Ishikawa (cell line): Measurements from ENCODE around the gene ZMAT1.

Experiments used
- RAD21 ChIP-seq: IDR thresholded peaks from 2 replicates; pipeline ENCODE4 v1.6.1; 2012; ENCODE audit warnings: low read depth
- REST ChIP-seq: IDR thresholded peaks from 2 replicates; pipeline ENCODE4 v1.6.1; 2012; ENCODE audit warnings: low read depth, mild to moderate bottlenecking
- TAF1 ChIP-seq: IDR thresholded peaks from 2 replicates; pipeline ENCODE4 v1.6.1; 2012; ENCODE audit warnings: low read depth, mild to moderate bottlenecking
- YY1 ChIP-seq: IDR thresholded peaks from 2 replicates; pipeline ENCODE4 v1.6.1; 2012; ENCODE audit warnings: low read depth
- ZBTB7A ChIP-seq: IDR thresholded peaks from 2 replicates; pipeline ENCODE4 v1.6.1; 2012; ENCODE audit warnings: low read depth

DNA sequence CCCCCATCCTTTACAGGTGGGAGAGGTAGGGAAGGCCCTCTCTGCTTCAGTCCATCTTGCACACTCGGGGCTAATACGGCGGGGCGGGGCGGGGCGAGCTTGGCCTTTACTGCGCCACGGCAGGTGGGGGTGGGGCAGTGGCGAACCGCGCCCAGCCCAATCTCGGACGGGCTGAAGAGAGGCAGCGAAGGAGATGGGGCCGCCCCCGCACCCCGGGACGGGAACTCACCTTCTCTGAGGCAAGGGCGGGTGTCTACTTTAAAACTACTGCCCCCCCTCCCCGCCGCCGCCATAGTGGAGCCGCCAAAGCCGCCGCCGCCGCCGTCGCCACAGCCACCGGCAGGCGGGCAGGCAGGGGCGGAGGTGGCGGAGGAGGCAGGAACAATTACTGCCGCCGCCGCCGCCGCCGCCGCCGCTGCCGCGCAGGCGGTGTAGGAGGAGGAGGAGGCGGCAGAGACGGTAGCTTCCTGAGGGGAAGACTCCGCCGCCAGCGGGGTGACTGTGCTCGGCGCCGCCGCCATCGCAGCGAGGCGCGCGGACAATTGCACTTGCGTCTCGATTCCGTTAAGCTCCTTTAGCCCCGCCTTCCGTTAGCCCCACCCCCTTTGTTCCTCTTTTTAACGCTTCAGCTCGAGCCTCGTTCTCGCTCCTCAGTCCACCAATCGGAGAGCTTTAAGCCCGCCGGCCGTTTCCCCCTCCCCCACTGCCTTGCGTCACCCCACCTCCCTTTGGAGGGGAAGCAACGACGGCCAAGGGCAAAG lies at the start of gene ZMAT1:
- TF ChIP-seq YY1 (peak; percentile 47; the same call in 1 of the 2 replicates), RAD21 (no peak), TAF1 (no peak), REST (no peak), ZBTB7A (no peak)
